Measurements from ENCODE around the gene LSM12. TPM values are rescaled to one million over a fixed set of nuclear protein-coding genes. Genes with fewer than 3 reads are reported as not detected.

Gene LSM12
- total and polyA plus RNA-seq, 2 of the 8 experiments (the other 6 are each of a cell fraction or from before 2014, with no cell fraction given) = 69.8 to 142 TPM

DNA sequence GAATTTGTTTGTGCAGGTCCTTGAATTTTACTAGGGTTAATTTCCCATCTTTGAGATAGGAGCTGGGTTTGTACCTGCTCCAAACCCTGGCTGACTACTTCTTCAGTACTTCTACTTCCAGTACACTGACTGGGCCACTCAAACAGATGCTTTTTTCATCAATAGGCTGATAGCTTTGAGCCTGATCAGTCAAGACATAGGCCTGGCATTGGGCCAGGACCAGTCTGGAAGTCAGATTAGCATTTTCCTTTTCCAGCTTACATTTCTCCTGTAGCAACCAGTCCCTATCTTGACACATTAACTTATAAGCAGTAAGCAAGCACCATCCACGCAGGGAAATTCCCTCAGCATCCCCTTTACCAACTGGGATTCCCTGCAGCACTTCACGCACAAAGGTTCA, 44.2 kb downstream of the LSM12 start:
- no peak overlapping the region for H3K56ac ChIP-seq (replicated peaks; ENCODE audit: insufficient read length, low read depth, low read length)
- no peak overlapping the region for H2BK20ac ChIP-seq (ENCODE audit: low read length)
- no peak overlapping the region for H2BK120ac ChIP-seq (replicated peaks; ENCODE audit: low read depth, low read length)
- H3K79me1 ChIP-seq (ENCODE audit: low read depth, low read length) = no peaks in the 10 kb centered on the region
- no peak overlapping the region for H3K18ac ChIP-seq (ENCODE audit: extremely low read depth, low read length)
- no peaks in the 10 kb centered on the region for H3K9me3 ChIP-seq (ENCODE audit: insufficient read depth in 2 of 2, low read depth in 1 of 2, low read length in 1 of 2)
- no peak for DNase-seq (ENCODE audit: low read depth in 1 of 2, low spot score in 2 of 2)
- no peak overlapping the region for H3K4me3 ChIP-seq (ENCODE audit: extremely low read depth in 1 of 4, insufficient read depth in 2 of 4, low read depth in 3 of 4, low read length in 4 of 4)
- H3K14ac ChIP-seq (ENCODE audit: insufficient read length) = no peak overlapping the region
- no peak overlapping the region for H3K27ac ChIP-seq (ENCODE audit: low read depth, low read length)
- H4K20me1 ChIP-seq (replicated peaks in 1 of 2; ENCODE audit: control insufficient read depth in 1 of 2, insufficient read depth in 2 of 2, low read length in 2 of 2) = peaks cover 0 to 2% of the 10 kb centered on the region in 2 experiments
- H2BK5ac ChIP-seq (ENCODE audit: low read depth, low read length) = no peak overlapping the region
- H3K23me2 ChIP-seq (ENCODE audit: low read depth, low read length) = no peaks in the 10 kb centered on the region
- H2AK5ac ChIP-seq (ENCODE audit: low read depth, low read length) = no peak overlapping the region
- no peak overlapping the region for H3K9ac ChIP-seq (replicated peaks in 1 of 4; ENCODE audit: extremely low read depth in 1 of 4, low read depth in 3 of 4, low read length in 3 of 4)
- no peak overlapping the region for H4K5ac ChIP-seq (ENCODE audit: insufficient read length, low read depth, low read length)
- H3K23ac ChIP-seq (ENCODE audit: insufficient read length) = no peak overlapping the region
- WGBS, 2 experiments (ENCODE audit: extremely low coverage in 1 of 2, insufficient coverage in 1 of 2, insufficient read length in 1 of 2, insufficient replicate concordance in 2 of 2, low coverage in 1 of 2, low lambda C conversion rate in 2 of 2, missing lambda C conversion rate in 1 of 2) = 94% methylated on average over 2 of the region's 2 CpGs; no CpG with 5 or more reads in 1 of the 2 experiments
- no peak for TF ChIP-seq TEAD4 (IDR thresholded peaks at IDR 0.05; ENCODE audit: low read depth, low read length)
- TF ChIP-seq ZNF274 (IDR thresholded peaks at IDR 0.05; ENCODE audit: borderline replicate concordance, extremely low read depth, low read length) = no peak
- no peak for TF ChIP-seq HDAC2 (IDR thresholded peaks at IDR 0.05; ENCODE audit: borderline replicate concordance in 1 of 2, low read depth in 2 of 2, low read length in 2 of 2)
- no peak for TF ChIP-seq BRCA1 (IDR thresholded peaks at IDR 0.05; ENCODE audit: low read depth, low read length)
- TF ChIP-seq FOSL1 (IDR thresholded peaks at IDR 0.05; ENCODE audit: insufficient read depth, low read depth, low read length) = no peak
- no peak for TF ChIP-seq SUZ12 (IDR thresholded peaks at IDR 0.05; ENCODE audit: low read length)
- TF ChIP-seq EP300 (IDR thresholded peaks at IDR 0.05; ENCODE audit: borderline replicate concordance in 1 of 2, low read depth in 2 of 2, low read length in 2 of 2) = no peak
- H3K79me2 ChIP-seq (ENCODE audit: control insufficient read depth in 1 of 2, insufficient read depth in 2 of 2, low read length in 2 of 2) = no peaks in the 10 kb centered on the region
- H3K4ac ChIP-seq (replicated peaks; ENCODE audit: insufficient read length, low read depth, low read length) = no peak overlapping the region
- no peaks in the 10 kb centered on the region; a peak in 3 of 8 replicates for H3K36me3 ChIP-seq (ENCODE audit: control insufficient read depth in 2 of 4, insufficient read depth in 4 of 4, low read length in 3 of 4)
- FAIRE-seq = no peak
- no peak overlapping the region for H2BK12ac ChIP-seq (ENCODE audit: low read depth, low read length)
- H3K4me2 ChIP-seq (ENCODE audit: insufficient read depth in 1 of 2, low read depth in 2 of 2, low read length in 2 of 2) = no peak overlapping the region
- no peaks in the 10 kb centered on the region for H3K4me1 ChIP-seq (replicated peaks in 1 of 4; ENCODE audit: control insufficient read depth in 3 of 4, insufficient read depth in 4 of 4, low read length in 3 of 4)
- ChIA-PET CTCF (ENCODE audit: partially characterized antibody) (interaction anchor here (0.5 to 13.3 kb wide), 7 partner anchors 10 to 81 kb away, joined by 3 to 108 read pairs (median 4); no protein-coding TSS in a partner anchor), POLR2A (ENCODE audit: partially characterized antibody) (interaction anchor here (1.0 to 1.7 kb wide), 5 partner anchors 10 to 86 kb away, joined by 3 to 6 read pairs (median 3); no protein-coding TSS in a partner anchor)
- no peak overlapping the region for H4K8ac ChIP-seq (ENCODE audit: extremely low read depth, insufficient read depth, low read length)
- no peak overlapping the region for H4K91ac ChIP-seq (replicated peaks; ENCODE audit: insufficient read length, low read length)
- H2BK15ac ChIP-seq (ENCODE audit: low read length) = no peak overlapping the region
- no peak overlapping the region for H2AFZ ChIP-seq (ENCODE audit: low read length)
- no peaks in the 10 kb centered on the region for H3K27me3 ChIP-seq (replicated peaks in 1 of 4; ENCODE audit: control insufficient read depth in 3 of 4, extremely low read depth in 1 of 4, insufficient read depth in 3 of 4, low read length in 3 of 4)

Data from H1 (cell line).